ENCODE results near the gene GRK5.

Gene GRK5

DNA sequence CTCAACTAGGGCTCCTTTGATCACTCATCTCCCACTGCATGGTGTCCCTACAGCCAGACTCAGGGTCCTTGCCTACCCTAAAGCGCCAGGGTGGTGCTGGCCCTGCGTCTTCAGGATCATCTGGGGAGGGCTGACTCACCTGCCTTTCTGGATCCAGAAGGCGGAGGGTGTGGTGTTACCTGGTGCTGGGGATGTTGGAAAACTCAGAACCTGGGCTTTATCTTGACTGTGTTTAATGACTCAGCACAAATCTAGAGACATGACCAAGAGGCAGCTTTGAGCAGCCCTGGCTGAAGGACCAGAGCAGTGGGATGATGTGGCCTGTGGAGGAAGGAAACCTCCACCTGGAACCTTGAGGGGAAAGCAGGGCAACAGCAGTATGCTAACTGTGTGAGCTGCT, 96.5 kb downstream of the GRK5 start:
- DNase-seq, result no peak

DNA sequence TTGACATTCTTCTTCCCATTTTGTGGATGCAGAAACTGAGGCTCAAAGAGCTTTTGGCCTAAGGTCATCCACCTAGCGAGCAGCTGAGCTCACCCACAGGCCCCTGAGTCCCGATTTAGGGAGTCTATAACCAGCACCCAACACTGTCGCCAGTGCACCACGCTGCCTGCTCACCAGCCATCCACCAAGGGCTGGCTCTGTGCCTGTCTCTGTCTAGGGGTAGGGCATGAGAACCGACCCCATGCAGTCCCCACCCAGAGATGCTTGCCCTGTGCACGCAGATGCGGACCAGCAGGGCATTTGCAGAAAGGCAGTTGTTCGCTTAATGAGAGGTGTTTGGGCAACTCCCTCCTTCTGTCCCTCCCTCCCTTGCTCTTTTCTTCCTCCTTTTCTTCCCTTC, 97.2 kb downstream of the GRK5 start:
- DNase-seq, result no peak

DNA sequence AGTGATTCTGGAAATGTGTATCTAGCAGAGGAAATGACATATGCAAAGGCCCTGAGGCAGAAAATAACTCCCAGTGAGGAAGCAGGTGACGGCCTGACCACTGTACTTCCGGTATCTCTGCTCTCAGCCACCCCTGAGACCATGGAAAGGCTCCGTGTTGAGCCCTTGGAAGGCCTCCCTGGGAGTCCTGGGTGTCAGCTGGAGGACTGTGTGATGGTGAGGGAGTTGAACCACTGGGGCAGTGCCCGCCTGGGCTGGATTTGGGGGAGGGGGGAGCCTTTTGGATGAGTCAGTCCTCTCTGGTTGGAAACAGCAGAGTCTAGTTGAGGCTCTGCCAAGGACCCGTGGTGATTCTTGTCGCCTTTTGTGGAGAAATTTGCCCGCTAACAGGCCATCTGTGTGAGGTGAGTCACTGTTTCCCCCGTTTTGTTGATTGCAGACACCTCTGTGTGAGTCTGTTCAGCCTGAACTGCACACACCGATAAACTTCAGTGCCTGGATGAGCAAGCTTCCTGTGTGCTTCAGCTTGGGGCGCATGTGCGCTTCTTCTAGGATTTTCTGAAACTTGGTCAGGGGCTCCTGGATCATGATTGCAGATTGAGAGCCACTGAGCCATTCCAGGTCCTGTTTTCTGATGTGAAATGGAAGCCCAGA, 98.6 kb downstream of the GRK5 start:
- DNase-seq, result no peak

DNA sequence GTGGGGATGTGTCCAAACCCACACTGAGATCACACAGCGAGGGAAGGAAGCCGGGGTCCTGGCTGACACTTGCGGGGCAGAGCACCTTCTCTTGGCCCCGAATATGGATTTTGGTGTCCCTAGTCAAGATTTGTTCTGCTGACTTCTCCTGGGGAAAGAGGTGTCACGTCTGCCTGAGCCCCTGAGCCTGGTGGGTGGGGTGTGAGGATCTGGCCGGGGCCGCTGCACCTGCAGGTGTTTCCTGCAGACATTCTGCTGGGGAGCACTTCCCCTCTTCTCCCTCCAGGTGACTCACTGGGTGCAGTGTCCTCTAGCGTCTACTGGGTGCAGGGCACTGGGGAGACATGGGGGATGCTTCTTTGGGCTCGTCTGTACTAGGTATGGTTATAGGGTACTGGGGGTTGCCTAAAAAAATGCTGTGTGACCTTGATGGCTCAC, 99.2 kb downstream of the GRK5 start:
- no peak for DNase-seq

DNA sequence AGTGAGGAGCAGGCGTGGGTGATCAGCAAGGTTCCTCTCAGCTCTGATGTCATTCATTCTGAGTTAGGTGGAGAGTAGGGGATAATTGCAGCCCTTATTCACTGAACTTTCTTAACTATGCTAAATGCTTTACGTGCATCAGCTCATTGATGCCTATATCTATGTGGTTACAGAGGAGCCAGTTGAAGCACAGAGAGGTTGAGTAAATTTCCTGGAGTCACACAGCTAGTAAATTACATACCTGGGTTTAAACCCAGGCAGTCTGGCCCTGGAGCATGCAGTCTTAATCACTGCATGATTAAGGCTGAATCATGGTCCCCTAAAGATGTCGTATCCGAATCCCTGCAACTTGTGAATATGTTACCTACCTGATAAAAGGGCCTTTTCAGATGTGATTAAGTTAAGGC, 99.6 kb downstream of the GRK5 start:
- no peak for DNase-seq

DNA sequence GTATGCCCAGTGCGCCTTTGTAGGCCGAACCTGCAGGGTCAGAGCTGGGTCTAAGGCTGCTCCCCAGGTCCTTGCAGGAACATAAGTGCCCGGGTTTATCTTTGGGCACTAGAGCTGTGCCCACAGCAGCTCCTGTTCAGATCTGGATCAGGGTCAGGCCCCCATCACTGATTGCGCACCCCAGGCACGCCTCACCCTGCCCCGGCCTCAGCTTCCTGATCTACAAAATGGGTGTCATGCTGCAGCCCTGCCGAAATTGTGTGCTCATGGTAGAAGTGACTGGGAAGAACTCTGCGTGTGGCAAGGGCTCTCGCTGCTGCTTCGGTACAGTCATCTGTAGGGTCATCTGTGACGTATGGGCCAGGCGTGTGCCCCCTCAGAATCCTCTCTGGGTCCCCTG, 100.7 kb downstream of the GRK5 start:
- no peak for DNase-seq

DNA sequence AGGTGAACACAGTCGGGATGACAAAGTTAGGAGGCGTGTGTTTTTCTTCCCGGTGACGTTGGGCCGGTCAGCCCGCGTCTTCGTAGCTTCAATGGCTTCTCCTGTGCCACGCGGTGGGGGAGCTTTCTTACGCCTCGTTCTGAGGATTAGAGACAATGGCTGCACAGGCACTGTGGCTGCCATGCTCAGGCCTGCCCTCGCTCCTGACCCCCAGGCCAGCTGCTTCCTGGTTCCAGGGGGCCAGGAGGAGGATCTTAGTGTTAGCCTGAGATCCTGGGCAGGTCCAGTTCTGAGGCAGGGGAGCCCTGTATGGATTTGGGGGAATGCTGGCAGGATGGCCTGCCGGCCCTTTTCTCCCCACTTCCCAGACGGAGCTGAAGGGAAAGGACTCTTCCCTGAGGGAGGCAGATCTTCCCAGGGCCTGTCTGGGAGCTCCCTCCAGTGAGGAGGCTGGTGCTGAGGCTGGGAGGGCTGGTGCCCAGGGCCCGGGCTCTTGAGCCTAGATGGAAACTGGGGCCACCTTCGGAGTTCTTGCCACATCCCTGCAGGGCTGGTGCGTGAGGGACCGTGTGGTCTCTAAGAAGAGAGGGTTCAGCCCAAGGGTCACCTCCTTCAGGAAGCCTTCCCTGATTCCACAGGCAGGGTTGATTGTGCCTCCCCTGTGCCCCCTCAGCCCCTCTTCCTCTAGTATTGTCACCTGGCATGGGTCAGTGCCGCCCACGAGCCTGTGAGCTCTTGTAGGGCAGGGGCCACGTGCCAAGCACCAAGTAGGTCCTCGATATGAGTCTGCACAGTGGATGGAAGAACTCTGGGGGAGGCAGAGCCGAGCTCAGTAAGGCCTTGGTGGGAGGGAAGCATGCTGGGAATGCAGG, 101.4 kb downstream of the GRK5 start:
- no peak for DNase-seq

DNA sequence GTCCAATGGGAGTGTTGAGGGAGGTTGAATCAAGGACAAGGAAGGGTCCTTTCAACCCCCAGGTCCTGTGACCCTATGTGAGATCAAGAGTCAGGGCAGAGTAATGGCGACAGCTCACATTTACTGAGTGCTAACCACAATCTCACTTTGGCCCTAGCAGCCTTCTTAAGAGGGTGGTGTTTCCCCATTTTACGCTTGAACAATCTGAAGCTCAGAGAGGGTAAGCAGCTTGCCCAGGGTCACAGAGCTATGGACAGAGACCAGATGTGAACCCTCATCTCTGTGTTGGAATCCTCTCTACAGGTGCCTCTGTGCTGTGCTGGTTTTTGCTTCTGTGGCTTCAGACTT, 102.0 kb downstream of the GRK5 start:
- DNase-seq, result no peak

DNA sequence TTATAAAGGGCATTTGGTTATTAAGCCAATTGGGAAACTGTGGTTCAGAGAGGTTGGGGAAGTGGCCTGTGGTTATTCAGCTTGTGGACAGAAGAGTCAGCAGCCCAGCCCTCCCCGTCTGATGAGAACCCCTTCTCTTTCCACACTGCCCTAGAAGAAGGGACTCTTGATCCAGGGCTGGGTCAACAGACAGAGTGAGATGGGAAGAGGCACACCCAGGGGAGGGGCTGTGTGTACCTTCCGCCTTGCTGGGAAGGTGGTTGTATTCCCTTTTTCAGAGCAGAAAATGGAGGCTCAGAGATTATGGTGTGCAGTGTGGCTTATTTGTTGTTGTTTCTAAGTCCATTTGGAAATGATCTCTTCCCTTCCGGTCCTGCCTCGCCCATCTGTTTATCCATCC, 103.4 kb downstream of the GRK5 start:
- DNase-seq, result no peak

DNA sequence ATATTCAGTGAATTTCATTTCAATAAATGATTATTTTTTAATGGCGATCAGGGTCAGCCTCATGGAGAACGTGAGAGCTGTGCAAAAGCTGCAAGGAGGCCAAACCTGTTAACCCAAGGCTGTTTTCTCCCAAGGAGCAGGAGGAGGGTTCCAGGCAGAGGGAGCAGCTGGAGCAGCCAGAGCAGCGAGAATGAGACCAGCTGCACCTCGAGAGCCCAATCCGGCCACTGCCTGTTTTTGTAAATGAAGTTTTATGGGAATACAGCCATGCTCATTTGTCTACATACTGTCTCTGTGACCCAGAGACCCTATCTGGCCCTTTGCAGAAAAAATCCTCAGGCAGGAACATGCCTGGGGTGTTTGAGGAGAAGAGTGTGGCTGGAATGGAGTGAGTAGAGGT, 104.9 kb downstream of the GRK5 start:
- no peak for DNase-seq

DNA sequence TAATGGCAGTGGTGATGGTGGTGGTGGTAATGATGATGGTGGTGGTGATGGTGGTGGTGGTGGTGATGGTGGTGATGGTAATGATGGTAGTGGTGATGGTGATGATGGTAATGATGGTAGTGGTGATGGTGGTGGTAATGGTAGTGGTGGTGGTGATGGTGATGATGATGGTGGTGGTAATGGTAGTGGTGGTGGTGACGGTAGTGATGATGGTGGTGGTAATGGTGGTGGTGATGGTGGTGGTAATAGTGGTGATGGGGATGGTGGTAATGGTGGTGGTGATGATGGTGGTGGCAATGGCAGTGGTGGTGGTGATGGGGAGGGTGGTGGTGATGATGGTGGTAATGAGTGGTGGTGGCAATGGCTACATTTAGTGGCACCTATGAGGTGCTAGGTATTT, 105.7 kb downstream of the GRK5 start:
- DNase-seq, result no peak

DNA sequence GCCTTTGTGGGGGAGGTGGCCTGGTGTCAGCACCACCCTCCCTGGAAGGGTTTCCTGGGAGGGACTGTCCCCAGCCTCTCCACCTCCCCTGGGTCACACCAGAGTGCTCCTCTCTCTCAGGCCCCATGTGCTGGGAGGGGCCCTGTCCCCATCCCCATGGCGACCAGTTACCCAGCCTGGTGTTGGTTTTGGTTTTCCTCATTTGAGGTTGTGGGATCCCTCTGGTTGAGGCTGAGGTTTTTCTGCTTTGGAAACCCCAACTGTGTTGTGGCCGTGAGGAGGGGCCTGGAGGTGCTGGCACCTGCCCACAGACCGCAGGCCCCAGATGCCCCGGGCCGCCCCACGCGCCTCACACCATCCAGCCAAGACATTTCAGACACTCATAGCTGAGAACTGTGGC, 106.3 kb downstream of the GRK5 start:
- no peak for DNase-seq

DNA sequence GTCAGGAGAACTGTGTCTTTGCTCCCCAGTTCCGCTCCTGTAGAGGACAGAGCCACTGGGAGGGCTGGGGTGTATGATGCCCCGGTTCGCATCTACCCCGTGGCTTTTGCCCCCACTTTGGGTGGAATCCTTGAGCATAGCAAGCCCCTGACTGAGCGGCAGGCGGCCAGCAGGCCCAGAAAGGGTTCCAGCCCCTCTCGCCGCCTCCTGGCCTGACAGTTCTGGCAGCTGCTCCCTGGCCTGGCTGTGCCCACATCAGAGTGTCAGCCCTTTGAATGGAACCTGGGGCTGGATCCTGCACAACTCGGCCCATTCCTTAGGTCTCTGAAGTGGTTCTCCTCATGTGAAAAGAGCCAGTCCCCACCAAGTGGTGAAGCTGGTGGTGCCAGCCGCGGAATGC, 106.7 kb downstream of the GRK5 start:
- DNase-seq, result no peak

DNA sequence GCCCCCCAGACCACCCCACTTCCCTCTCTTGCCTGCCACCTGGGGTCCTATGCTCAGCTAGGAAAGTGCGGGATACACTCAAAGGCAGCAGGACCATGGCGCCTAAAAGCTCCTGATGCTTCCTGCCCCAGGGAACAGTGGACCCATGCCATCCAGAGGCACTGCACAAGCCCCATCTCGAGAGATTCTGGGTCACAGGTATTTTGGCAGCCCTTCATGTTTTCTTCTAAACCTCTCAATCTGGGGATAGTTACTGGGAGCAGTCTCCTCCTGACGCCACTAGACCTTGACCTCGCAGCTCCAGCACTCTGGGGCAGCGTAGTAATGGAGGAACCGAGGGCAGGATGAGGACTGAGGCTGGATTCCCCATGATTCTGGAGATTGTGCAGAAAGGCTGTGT, 107.1 kb downstream of the GRK5 start:
- no peak for DNase-seq

DNA sequence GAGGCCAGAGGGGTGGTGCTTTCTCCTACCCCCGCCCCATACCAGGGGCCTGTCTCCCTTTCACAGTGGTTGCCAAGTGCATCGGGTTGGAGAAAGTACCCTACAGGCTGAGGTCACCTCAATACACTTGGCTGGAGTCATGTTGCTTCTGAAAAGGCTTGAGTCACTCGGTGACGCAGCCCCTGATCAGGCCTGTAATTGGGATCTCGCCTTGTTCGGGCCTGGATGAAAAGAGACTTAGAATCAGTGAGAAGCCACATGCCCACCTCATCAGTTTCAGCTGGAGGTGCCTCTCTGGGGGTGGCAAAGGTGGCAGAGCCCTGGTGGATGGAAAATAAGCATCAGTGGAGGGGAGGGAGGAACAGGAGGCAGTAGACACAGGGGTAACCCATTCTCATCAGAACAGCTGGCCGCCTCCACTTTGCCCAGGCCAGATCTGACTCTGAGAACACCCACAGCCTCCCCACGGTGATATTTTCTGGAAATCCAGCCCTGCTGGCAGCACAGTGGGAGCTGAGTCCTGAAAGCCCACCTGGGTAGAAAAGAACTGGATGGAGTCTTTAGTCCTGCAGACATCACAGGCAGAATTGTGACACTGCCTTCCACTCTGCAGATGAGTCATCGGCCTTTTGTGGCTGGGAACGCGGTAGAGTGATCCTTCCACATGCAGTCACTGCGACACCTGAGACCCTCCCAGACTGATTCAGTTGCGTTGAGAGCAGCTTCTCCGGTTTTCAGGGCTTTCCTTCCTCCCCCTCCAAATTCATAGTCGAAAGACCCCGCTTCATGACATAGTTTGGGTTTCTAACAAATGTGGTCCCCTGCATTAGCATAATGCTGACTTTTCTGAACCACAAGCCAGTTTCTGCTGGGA, 108.0 kb downstream of the GRK5 start:
- no peak for DNase-seq

DNA sequence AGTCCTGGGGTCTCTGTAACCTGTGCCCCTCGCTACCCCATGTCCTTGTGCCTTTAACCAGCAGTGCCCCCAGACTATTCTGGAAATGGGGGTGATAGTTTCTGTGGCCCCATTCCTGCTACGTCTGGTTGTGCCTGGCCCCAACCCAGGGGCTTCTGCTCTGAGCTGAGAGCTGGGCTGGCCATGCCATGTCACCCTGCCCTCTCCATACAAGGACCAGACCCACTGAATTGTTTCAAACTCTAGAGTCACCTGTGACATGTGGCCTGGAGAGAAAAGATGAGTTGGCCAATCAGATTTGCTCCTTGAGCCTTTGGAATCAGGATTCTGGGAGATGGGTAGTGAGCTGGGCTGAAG, 108.6 kb downstream of the GRK5 start:
- DNase-seq, result no peak

DNA sequence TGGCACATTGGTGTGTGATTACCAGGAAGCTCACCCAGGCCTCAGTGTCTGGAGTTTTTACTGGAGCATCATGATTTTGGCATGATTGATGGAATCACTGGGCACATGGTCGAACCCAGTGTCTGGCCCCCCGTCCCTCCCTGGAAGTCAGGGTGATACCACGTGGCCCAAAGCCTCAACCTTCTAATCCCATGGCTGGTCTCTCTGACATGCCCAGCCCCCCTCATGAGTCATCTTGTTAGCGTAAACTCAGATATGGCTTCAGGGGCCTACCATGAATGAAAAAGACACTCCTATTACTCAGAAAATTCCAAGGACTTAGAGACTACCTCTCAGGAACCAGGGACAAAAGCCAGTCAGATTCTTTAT, 109.3 kb downstream of the GRK5 start:
- DNase-seq, result no peak

DNA sequence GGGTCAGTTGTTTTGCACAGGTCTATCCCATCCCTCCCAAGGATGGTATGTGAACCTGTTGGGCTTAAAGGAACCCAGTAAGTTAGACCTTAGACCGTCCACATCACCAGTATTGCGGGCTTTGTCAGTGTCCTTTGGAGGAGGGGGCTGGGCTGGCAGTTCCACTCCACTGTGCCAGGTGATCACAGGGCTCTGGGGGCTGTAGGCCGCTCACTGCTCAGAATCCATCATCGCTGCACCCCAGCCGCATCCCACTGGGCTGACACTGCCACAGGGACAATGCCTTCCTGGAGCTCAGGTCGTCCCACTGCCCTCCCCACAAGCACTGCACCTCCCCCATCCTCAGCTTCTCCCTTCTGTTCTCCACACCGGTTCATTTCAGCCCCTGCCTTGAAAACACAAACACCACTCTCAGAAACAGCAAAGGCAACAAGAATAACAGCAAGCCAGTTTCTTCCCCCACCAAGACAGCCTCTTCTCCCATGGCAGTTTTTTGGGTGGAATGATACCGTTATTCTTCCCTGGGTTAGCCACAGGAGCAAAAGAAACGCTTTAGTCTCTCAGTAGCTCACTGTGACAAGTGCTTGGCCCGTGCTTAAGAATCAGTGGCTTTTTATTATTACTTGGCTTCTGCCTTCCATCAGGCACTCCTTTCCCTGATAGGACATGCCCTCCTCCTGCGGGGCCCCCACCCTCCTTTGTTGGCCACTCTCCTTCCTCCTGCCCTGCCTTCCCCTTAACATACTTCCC, 111.2 kb downstream of the GRK5 start:
- DNase-seq, result no peak

DNA sequence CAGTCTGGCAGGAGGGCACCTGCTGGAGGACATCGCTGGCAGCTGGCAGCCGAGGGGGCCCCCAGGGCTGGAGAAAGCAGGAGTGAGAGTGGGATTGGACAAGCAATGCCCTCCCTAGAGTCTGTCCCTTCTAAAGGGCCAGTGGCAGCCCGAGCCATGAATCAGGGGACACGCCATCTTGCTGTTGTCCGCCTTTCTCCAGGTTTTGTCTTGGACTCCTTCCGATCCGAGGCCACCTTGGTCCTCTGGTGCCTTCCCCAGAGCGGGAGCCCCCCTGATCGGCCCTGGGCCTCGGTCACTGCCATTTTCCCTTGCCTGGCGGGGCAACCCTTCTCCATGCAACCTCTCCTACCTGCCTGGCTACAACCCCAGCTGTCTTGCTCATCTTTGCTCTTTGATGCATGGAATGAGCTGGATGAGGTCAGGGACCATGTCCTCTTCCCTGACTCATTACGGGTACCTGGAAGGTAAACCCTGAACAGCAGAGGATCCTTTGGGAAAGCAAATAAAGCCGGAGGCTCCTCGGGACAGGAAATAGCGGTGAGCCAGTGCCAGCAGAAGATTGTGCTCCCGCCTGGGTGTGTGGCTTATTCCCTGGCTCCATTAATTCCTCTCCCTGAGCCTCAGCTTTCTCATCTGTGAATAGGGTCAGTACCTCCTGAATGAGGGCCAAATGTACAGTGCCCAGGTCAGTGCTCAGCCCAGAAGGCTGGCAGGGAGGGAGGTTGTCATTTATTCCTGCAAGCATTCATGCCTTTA, 112.0 kb downstream of the GRK5 start:
- DNase-seq, result no peak

DNA sequence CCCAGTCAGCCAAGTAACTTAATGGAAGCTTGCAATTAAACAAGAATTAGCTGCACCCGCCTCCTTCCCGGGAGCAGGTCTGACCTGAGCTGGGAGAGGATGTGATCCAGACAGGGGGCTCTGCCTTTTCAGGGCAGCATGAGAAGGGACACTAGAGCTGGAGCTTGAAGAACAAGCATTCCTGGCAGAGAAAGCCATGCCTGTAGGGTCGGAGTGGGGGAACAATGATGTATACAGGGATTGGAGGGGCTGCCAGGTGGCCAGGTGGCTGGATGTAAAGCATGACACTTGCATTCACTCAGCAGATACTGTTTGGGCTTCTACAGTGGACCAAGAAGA, 112.5 kb downstream of the GRK5 start:
- no peak for DNase-seq

DNA sequence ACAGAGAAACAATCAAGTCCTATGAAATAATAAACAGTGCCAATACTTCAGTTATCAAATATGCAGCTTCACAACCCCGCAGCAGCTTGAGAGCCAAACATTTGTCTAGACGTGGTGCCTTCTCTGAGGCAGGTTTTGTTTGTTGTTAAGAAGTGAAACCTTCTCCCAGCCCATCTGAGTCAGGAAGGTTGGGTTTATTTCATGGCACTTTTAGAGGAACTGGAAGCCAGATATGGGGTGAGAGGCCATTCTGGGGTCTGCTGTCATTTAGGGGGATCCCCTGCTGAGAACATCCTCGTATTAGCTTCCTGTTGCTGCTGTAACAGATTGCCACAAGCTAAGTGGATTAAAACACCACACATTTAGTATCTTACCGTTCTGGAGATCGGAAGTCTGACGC, 113.6 kb downstream of the GRK5 start:
- DNase-seq, result no peak

All from NCI-H774 (cell line).